HepG2 (cell line): ENCODE results near the gene ARHGAP45. TPM values are rescaled to one million over a fixed set of nuclear protein-coding genes. Genes with fewer than 3 reads are reported as not detected.

Experiments
- ARID4A ChIP-seq: sonication (generic); formaldehyde crosslinking; IDR thresholded peaks from 2 replicates; pipeline ENCODE4 v1.5.0; 2020; ENCODE audit warnings: mild to moderate bottlenecking, missing genetic modification reagents, borderline replicate concordance
- BRD4 ChIP-seq: sonication (generic); formaldehyde crosslinking; IDR thresholded peaks from 2 replicates; pipeline ENCODE4 v1.4.0; 2020; ENCODE audit warnings: missing genetic modification reagents
- ELF3 ChIP-seq: IDR thresholded peaks from 2 replicates; pipeline ENCODE4 v1.6.1; 2016; ENCODE audit warnings: missing genetic modification reagents, missing compliant biosample characterization
- FOSL2 ChIP-seq: sonication (generic); formaldehyde crosslinking; IDR thresholded peaks from 2 replicates; pipeline ENCODE4 v1.4.0; 2020; ENCODE audit warnings: missing genetic modification reagents
- KAT7 ChIP-seq: IDR thresholded peaks from 2 replicates; pipeline ENCODE4 v1.6.1; 2018; ENCODE audit warnings: borderline replicate concordance, missing compliant biosample characterization
- MAFK ChIP-seq, 2 experiments: IDR thresholded peaks in 1 of 2; conservative IDR thresholded peaks in 1 of 2; 2 replicates each; pipeline ENCODE4 v1.6.1; 2011; ENCODE audit warnings: improper control_type of control experiment in 2 of 2, low read length in 2 of 2
- MIXL1 ChIP-seq: IDR thresholded peaks from 2 replicates; pipeline ENCODE4 v1.6.1; 2016
- MTF2 ChIP-seq: sonication (generic); formaldehyde crosslinking; IDR thresholded peaks from 2 replicates; pipeline ENCODE4 v1.5.0; 2020; ENCODE audit warnings: missing genetic modification reagents, borderline replicate concordance
- NFKB2 ChIP-seq: sonication (generic); formaldehyde crosslinking; IDR thresholded peaks from 2 replicates; pipeline ENCODE4 v1.4.0; 2020; ENCODE audit warnings: missing genetic modification reagents, borderline replicate concordance
- NR2C2 ChIP-seq: sonication (generic); formaldehyde crosslinking; IDR thresholded peaks from 2 replicates; pipeline ENCODE4 v1.4.0; 2020; ENCODE audit warnings: missing genetic modification reagents, mild to moderate bottlenecking, moderate library complexity, borderline replicate concordance
- NR2F1 ChIP-seq, 2 experiments: fragments of 450-650 bp in 1 of 2; formaldehyde crosslinking in 1 of 2; IDR thresholded peaks; 2 replicates each; pipeline versions ENCODE4 v1.5.0 to v1.6.1; 2016 to 2020; ENCODE audit warnings: mild to moderate bottlenecking in 1 of 2, missing compliant biosample characterization in 1 of 2, missing genetic modification reagents in 1 of 2, moderate library complexity in 1 of 2
- POLR2AphosphoS5 ChIP-seq: IDR thresholded peaks from 2 replicates; pipeline ENCODE4 v1.6.1; 2012; ENCODE audit warnings: low read depth, low read length
- SIN3A ChIP-seq: IDR thresholded peaks from 2 replicates; pipeline ENCODE4 v1.6.1; 2011; ENCODE audit warnings: low read depth, mild to moderate bottlenecking, control low read depth, low read length, borderline replicate concordance
- ZBED4 ChIP-seq: sonication (generic); formaldehyde crosslinking; IDR thresholded peaks from 2 replicates; pipeline ENCODE4 v1.4.0; 2020; ENCODE audit warnings: missing genetic modification reagents, borderline replicate concordance
- ZNF263 ChIP-seq: sonication (generic); formaldehyde crosslinking; IDR thresholded peaks from 2 replicates; pipeline ENCODE4 v1.4.0; 2020; ENCODE audit warnings: missing genetic modification reagents
- ZNF607 ChIP-seq: sonication (generic); formaldehyde crosslinking; IDR thresholded peaks from 2 replicates; pipeline ENCODE4 v1.5.1; 2020; ENCODE audit warnings: missing genetic modification reagents, mild to moderate bottlenecking, borderline replicate concordance
- ZNF766 ChIP-seq: sonication (generic); formaldehyde crosslinking; IDR thresholded peaks from 2 replicates; pipeline ENCODE4 v1.5.0; 2020; ENCODE audit warnings: missing genetic modification reagents, borderline replicate concordance
- ZNF770 ChIP-seq: sonication (generic); formaldehyde crosslinking; IDR thresholded peaks from 2 replicates; pipeline ENCODE4 v1.5.0; 2020; ENCODE audit warnings: mild to moderate bottlenecking, missing genetic modification reagents
- ZSCAN12 ChIP-seq: sonication (generic); formaldehyde crosslinking; IDR thresholded peaks from 2 replicates; pipeline ENCODE4 v1.9.0; 2021; ENCODE audit warnings: mild to moderate bottlenecking, missing genetic modification reagents
- polyA plus RNA-seq, 8 experiments: library from polyadenylated mRNA; depleted of rRNA in 3 of 8; stranded (reverse) in 7 of 8; unstranded in 1 of 8; fragments of >200 nt; fragmentation: Illumina TruSeq in 4 of 8; extraction: Trizol in 4 of 8; gene quantifications; 2 replicates each; pipeline versions ENCODE4 v1.2.1 to v1.2.3, GENCODE V29; 2011 to 2016; ENCODE audit warnings: low read depth in 4 of 8, missing spikeins in 1 of 8, mixed read lengths in 1 of 8; ENCODE audit not compliant: insufficient read depth in 1 of 8
- total RNA-seq, 5 experiments: library from RNA; depleted of rRNA; stranded (reverse); fragments of >200 nt; fragmentation: Illumina TruSeq; extraction: Trizol; gene quantifications; 2 replicates each; pipeline ENCODE4 v1.2.3, GENCODE V29; 2016; ENCODE audit warnings: low read depth in 1 of 5

Gene ARHGAP45
- total and polyA plus RNA-seq, 2 of the 13 experiments (the other 11 are each of a cell fraction or from before 2014, with no cell fraction given): 0.84 to 32.0 TPM

DNA sequence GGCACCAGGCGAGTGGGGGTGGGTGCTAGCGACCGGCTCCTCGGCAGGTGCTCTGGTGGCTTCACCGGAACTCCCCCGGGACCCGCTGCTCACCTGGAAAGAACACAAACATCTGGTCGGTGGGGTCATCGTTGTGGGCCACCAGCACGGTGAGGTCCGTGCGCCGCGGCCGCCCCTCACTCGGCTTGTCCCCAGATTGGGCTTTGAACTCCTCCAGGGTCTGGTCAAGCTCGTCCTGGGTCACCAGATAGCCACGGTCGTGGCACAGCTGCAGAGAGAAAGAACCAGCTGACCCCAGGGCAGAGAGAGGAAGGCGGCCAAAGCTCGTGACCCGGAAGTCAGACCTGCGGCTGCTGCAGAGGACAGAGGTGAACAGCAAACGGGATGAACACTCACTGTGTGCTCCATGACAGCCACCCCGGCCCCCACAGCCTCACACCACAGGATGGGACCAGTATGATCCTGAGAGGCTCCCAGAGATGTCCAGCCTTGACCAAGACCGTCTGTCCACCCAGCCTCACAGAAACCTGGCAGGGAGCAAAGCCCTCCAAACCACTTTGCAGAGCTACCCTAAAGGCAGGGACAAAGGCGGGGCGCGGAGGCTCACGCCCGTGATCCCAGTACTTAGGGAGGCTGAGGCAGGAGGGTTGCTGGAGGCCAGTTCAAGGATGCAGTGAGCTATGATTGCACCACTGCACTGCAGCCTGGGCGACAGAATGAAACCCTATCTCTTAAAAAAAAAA, 27.0 kb downstream of the ARHGAP45 start (continued):
- peak; percentile 63 for TF ChIP-seq ZNF770
- peak; percentile 48; the same call in 1 of the 2 replicates for TF ChIP-seq ZNF263
- TF ChIP-seq NR2C2 (CRISPR knock-in tag): peak; percentile 81
- TF ChIP-seq MAFK (conservative IDR thresholded peaks at IDR 0.05 in 1 of 2, IDR thresholded peaks at IDR 0.05 in 1 of 2; ENCODE audit: low read length in 2 of 2): no peak
- TF ChIP-seq MTF2 (CRISPR knock-in tag): no peak
- TF ChIP-seq BRD4 (CRISPR knock-in tag): peak; percentile 48; the same call in 1 of the 2 replicates
- no peak; the same call in 1 of the 2 replicates for TF ChIP-seq POLR2AphosphoS5
- TF ChIP-seq ARID4A (CRISPR knock-in tag): peak; percentile 35
- no peak for TF ChIP-seq FOSL2 (CRISPR knock-in tag)
- 0 out of 2 replicates have a peak, but pooled peaks have one; percentile 35 for TF ChIP-seq NFKB2 (CRISPR knock-in tag)
- TF ChIP-seq ZNF607 (CRISPR knock-in tag): peak; percentile 44; the same call in 1 of the 2 replicates
- 0 out of 2 replicates have a peak, but pooled peaks have one; percentile 38 for TF ChIP-seq ZNF766 (CRISPR knock-in tag)
- TF ChIP-seq ZSCAN12 (CRISPR knock-in tag): no peak
- TF ChIP-seq NR2F1 (CRISPR knock-in tag; IDR thresholded peaks at IDR 0.05): peak in 1 of 2 experiments; percentile 44; a peak in 1 of 4 replicates
- TF ChIP-seq KAT7 (CRISPR knock-in tag): 0 out of 2 replicates have a peak, but pooled peaks have one; percentile 63
- no peak for TF ChIP-seq ZBED4 (CRISPR knock-in tag)
- TF ChIP-seq MIXL1 (CRISPR knock-in tag): no peak
- TF ChIP-seq ELF3 (CRISPR knock-in tag): peak; percentile 67
- peak; percentile 48; the same call in 1 of the 2 replicates for TF ChIP-seq SIN3A
